H9 (cell line): ENCODE results near the gene GCHFR. TPM values are rescaled to one million over a fixed set of nuclear protein-coding genes. Genes with fewer than 3 reads are reported as not detected.

Experiments used
- DNase-seq: peaks from one replicate; pipeline ENCODE4 v3.0.0-alpha.2; 2017
- H2AFZ ChIP-seq: one replicate; pipeline ENCODE4 v1.6.1; 2013; ENCODE audit warnings: mild to moderate bottlenecking, low read length, control low read depth, moderate library complexity
- H2AK5ac ChIP-seq: 2 replicates; pipeline ENCODE4 v1.6.1; 2013; ENCODE audit warnings: low read length, control low read depth, mixed read lengths; ENCODE audit not compliant: insufficient read length
- H2BK120ac ChIP-seq: one replicate; pipeline ENCODE4 v1.6.1; 2013; ENCODE audit warnings: low read depth, mild to moderate bottlenecking, low read length, control low read depth, inconsistent platforms; ENCODE audit not compliant: poor library complexity, severe bottlenecking
- H2BK12ac ChIP-seq: 2 replicates; pipeline ENCODE4 v1.6.1; 2013; ENCODE audit warnings: low read length, control low read depth, mixed read lengths, low read depth; ENCODE audit not compliant: insufficient read length
- H2BK15ac ChIP-seq: 2 replicates; pipeline ENCODE4 v1.6.1; 2013; ENCODE audit warnings: low read depth, low read length, control low read depth
- H2BK20ac ChIP-seq: one replicate; pipeline ENCODE4 v1.6.1; 2013; ENCODE audit warnings: low read depth, mild to moderate bottlenecking, low read length, control low read depth, inconsistent platforms; ENCODE audit not compliant: poor library complexity, severe bottlenecking
- H2BK5ac ChIP-seq: 2 replicates; pipeline ENCODE4 v1.6.1; 2013; ENCODE audit warnings: low read length, control low read depth, mixed read lengths; ENCODE audit not compliant: insufficient read length
- H3K14ac ChIP-seq: 2 replicates; pipeline ENCODE4 v1.6.1; 2013; ENCODE audit warnings: low read length, control low read depth; ENCODE audit not compliant: insufficient read depth
- H3K18ac ChIP-seq: 2 replicates; pipeline ENCODE4 v1.6.1; 2013; ENCODE audit warnings: low read depth, mild to moderate bottlenecking, mixed read lengths, low read length, control low read depth; ENCODE audit not compliant: insufficient read length
- H3K23ac ChIP-seq: 2 replicates; pipeline ENCODE4 v1.6.1; 2013; ENCODE audit warnings: low read length, control low read depth, mixed read lengths, low read depth; ENCODE audit not compliant: insufficient read length
- H3K23me2 ChIP-seq: 2 replicates; pipeline ENCODE4 v1.6.1; 2013; ENCODE audit warnings: low read depth, mild to moderate bottlenecking, mixed read lengths, low read length, control low read depth; ENCODE audit not compliant: insufficient read length, poor library complexity, severe bottlenecking
- H3K27ac ChIP-seq: 2 replicates; pipeline ENCODE4 v1.5.1; 2013; ENCODE audit warnings: low read length, control low read depth, mixed read lengths, low read depth; ENCODE audit not compliant: insufficient read length
- H3K27me3 ChIP-seq: 2 replicates; pipeline ENCODE4 v1.6.1; 2013; ENCODE audit warnings: low read length, control low read depth, inconsistent platforms; ENCODE audit not compliant: insufficient read depth
- H3K4ac ChIP-seq: 2 replicates; pipeline ENCODE4 v1.6.1; 2013; ENCODE audit warnings: low read depth, mild to moderate bottlenecking, control low read depth, inconsistent platforms, low read length, moderate library complexity
- H3K4me1 ChIP-seq: 2 replicates; pipeline ENCODE4 v1.6.1; 2013; ENCODE audit warnings: low read length, control low read depth, inconsistent platforms; ENCODE audit not compliant: insufficient read depth
- H3K4me2 ChIP-seq: 2 replicates; pipeline ENCODE4 v1.6.1; 2013; ENCODE audit warnings: low read length, control low read depth, mixed read lengths; ENCODE audit not compliant: insufficient read length, insufficient read depth
- H3K56ac ChIP-seq: 2 replicates; pipeline ENCODE4 v1.6.1; 2013; ENCODE audit warnings: low read depth, mild to moderate bottlenecking, mixed read lengths, low read length, control low read depth; ENCODE audit not compliant: insufficient read length
- H3K79me1 ChIP-seq: 2 replicates; pipeline ENCODE4 v1.6.1; 2013; ENCODE audit warnings: low read depth, mild to moderate bottlenecking, moderate library complexity, low read length, control low read depth, inconsistent platforms; ENCODE audit not compliant: insufficient read depth, poor library complexity, severe bottlenecking
- H3K79me2 ChIP-seq: 2 replicates; pipeline ENCODE4 v1.6.1; 2013; ENCODE audit warnings: low read length, control low read depth, inconsistent platforms; ENCODE audit not compliant: insufficient read depth
- H3K9ac ChIP-seq: 2 replicates; pipeline ENCODE4 v1.6.1; 2013; ENCODE audit warnings: low read length, control low read depth, mixed read lengths; ENCODE audit not compliant: insufficient read length; ENCODE audit errors: extremely low read depth
- H3K9me3 ChIP-seq: one replicate; pipeline ENCODE4 v1.6.1; 2013; ENCODE audit warnings: low read depth, low read length, inconsistent platforms; ENCODE audit not compliant: control insufficient read depth
- H3T11ph ChIP-seq: one replicate; pipeline ENCODE4 v1.6.1; 2013; ENCODE audit warnings: mild to moderate bottlenecking, low read length, control low read depth, inconsistent platforms
- H4K20me1 ChIP-seq: one replicate; pipeline ENCODE4 v1.6.1; 2013; ENCODE audit not compliant: control insufficient read depth, insufficient read length, insufficient read depth
- H4K5ac ChIP-seq: 2 replicates; pipeline ENCODE4 v1.6.1; 2013; ENCODE audit warnings: low read depth, mild to moderate bottlenecking, mixed read lengths, low read length, control low read depth; ENCODE audit not compliant: insufficient read length
- H4K8ac ChIP-seq: replicated peaks from 2 replicates; pipeline ENCODE4 v1.6.1; 2013; ENCODE audit warnings: low read length, control low read depth, mixed read lengths, low read depth; ENCODE audit not compliant: insufficient read length
- H4K91ac ChIP-seq: 2 replicates; pipeline ENCODE4 v1.6.1; 2013; ENCODE audit warnings: low read depth, mild to moderate bottlenecking, moderate library complexity, mixed read lengths, low read length, control low read depth; ENCODE audit not compliant: insufficient read length
- H3K27ac Mint-ChIP-seq, 3 experiments: 2 replicates in 2 of 3; 3 replicates in 1 of 3; pipeline ENCODE4 v1.8.0; 2020 to 2021; ENCODE audit warnings: mixed read lengths in 3 of 3, mild to moderate bottlenecking in 1 of 3, moderate library complexity in 1 of 3
- H3K27me3 Mint-ChIP-seq: 2 replicates; pipeline ENCODE4 v1.8.0; 2021; ENCODE audit warnings: low read depth, mild to moderate bottlenecking, moderate library complexity, mixed read lengths
- H3K36me3 Mint-ChIP-seq, 3 experiments: 2 replicates in 2 of 3; 3 replicates in 1 of 3; pipeline ENCODE4 v1.8.0; 2020 to 2021; ENCODE audit warnings: low read depth in 3 of 3, mixed read lengths in 3 of 3; ENCODE audit not compliant: insufficient read depth in 1 of 3
- H3K4me1 Mint-ChIP-seq, 2 experiments: 2 replicates each; pipeline ENCODE4 v1.8.0; 2020; ENCODE audit warnings: mixed read lengths in 2 of 2
- H3K4me3 Mint-ChIP-seq, 2 experiments: 2 replicates in 1 of 2; 3 replicates in 1 of 2; pipeline ENCODE4 v1.8.0; 2020 to 2021; ENCODE audit warnings: mild to moderate bottlenecking in 2 of 2, mixed read lengths in 2 of 2, moderate library complexity in 1 of 2
- H3K9me3 Mint-ChIP-seq, 2 experiments: 2 replicates in 1 of 2; 3 replicates in 1 of 2; pipeline ENCODE4 v1.8.0; 2020; ENCODE audit warnings: mild to moderate bottlenecking in 2 of 2, mixed read lengths in 2 of 2, moderate library complexity in 1 of 2
- CTCF ChIP-seq: fragments of 200-600 bp; sonication (generic); conservative IDR thresholded peaks from 3 replicates; pipeline ENCODE4 v1.8.0; 2021; ENCODE audit warnings: antibody characterized with exemption, mild to moderate bottlenecking
- WGBS: extraction: QIAGEN DNeasy Blood & Tissue Kit; methylation state at CpG from one replicate; pipeline ENCODE4 v1.1.7; 2013; ENCODE audit warnings: missing lambda C conversion rate, low lambda C conversion rate, mixed read lengths; ENCODE audit not compliant: insufficient read length; ENCODE audit errors: extremely low coverage; 5-methylcytosine and 5-hydroxymethylcytosine counted together
- total RNA-seq: library from RNA; stranded (reverse); gene quantifications from 2 replicates; pipeline ENCODE4 v1.2.1, GENCODE V29; 2021

GCHFR gene
- total RNA-seq, 1 experiment from 2014 or later = 37.0 TPM

GRCh38 chr15:40716165-40716564, 47.7 kb upstream of the GCHFR start:
- Histone ChIP-seq H3K27me3 (no peaks in the 10 kb centered on the region), H3K79me2 (no peaks in the 10 kb centered on the region), H2BK15ac (no peak overlapping the region), H3T11ph (no peak overlapping the region), H3K4me2 (no peak overlapping the region), H2BK20ac (no peak overlapping the region), H3K56ac (no peak overlapping the region), H3K9ac (no peak overlapping the region), H2BK5ac (no peak overlapping the region), H3K27ac (no peak overlapping the region), H4K91ac (no peak overlapping the region), H2AFZ (no peak overlapping the region), H4K5ac (no peak overlapping the region), H3K4ac (no peak overlapping the region), H3K18ac (no peak overlapping the region), H4K20me1 (no peaks in the 10 kb centered on the region), H3K23ac (no peak overlapping the region), H2AK5ac (no peak overlapping the region), H3K14ac (no peak overlapping the region), H3K9me3 (no peaks in the 10 kb centered on the region), H2BK120ac (no peak overlapping the region), H3K79me1 (no peaks in the 10 kb centered on the region), H4K8ac (no peak overlapping the region), H2BK12ac (no peak overlapping the region), H3K23me2 (no peaks in the 10 kb centered on the region), H3K4me1 (no peaks in the 10 kb centered on the region)
- no peaks in the 10 kb centered on the region for H3K4me1 Mint-ChIP-seq
- WGBS = no CpG with 5 or more reads among the region's 6 CpGs
- no peak for TF ChIP-seq CTCF
- peaks cover 23 to 71% (median 52%) of the 10 kb centered on the region in 3 experiments; a peak in 6 of 7 replicates for H3K36me3 Mint-ChIP-seq
- no peak overlapping the region for H3K27ac Mint-ChIP-seq
- H3K27me3 Mint-ChIP-seq = no peaks in the 10 kb centered on the region
- H3K9me3 Mint-ChIP-seq = no peaks in the 10 kb centered on the region
- no peak overlapping the region for H3K4me3 Mint-ChIP-seq
- no peak for DNase-seq
